GM18511 (cell line): ENCODE data around the gene IQSEC3.

Experiments used
- ATAC-seq: cut with Tn5 transposase; IDR thresholded peaks from one replicate; pipeline ENCODE4 v1.9.1; 2021; ENCODE audit warnings: mild to moderate bottlenecking, moderate library complexity; ENCODE audit not compliant: unreplicated experiment

Gene IQSEC3

GRCh38 chr12:162467-163307 lies 96.1 kb downstream of the IQSEC3 start:
- no peak for ATAC-seq

- ATAC-seq = no peak
Measured at GRCh38 chr12:163406-163986, 96.9 kb downstream of the IQSEC3 start.

- no peak for ATAC-seq
Measured at GRCh38 chr12:164207-164606, 97.6 kb downstream of the IQSEC3 start.

GRCh38 chr12:165862-166368 lies 99.3 kb downstream of the IQSEC3 start:
- ATAC-seq = no peak

- no peak for ATAC-seq
Measured at GRCh38 chr12:166425-167075, 100.0 kb downstream of the IQSEC3 start.

- ATAC-seq = no peak
Measured at GRCh38 chr12:167959-168600, 101.5 kb downstream of the IQSEC3 start.

GRCh38 chr12:168763-169525 lies 102.4 kb downstream of the IQSEC3 start:
- no peak for ATAC-seq

- no peak for ATAC-seq
Measured at GRCh38 chr12:169528-170370, 103.2 kb downstream of the IQSEC3 start.

GRCh38 chr12:170371-171225 lies 104.0 kb downstream of the IQSEC3 start:
- no peak for ATAC-seq

- no peak for ATAC-seq
Measured at GRCh38 chr12:171276-171675, 104.7 kb downstream of the IQSEC3 start.

GRCh38 chr12:171743-172676 lies 105.4 kb downstream of the IQSEC3 start:
- no peak for ATAC-seq

GRCh38 chr12:172732-173161 lies 106.2 kb downstream of the IQSEC3 start:
- ATAC-seq = no peak

- ATAC-seq = no peak
Measured at GRCh38 chr12:174124-174523, 107.6 kb downstream of the IQSEC3 start.

- ATAC-seq = no peak
Measured at GRCh38 chr12:174596-174995, 108.0 kb downstream of the IQSEC3 start.

- no peak for ATAC-seq
Measured at GRCh38 chr12:175250-175649, 108.7 kb downstream of the IQSEC3 start.

- ATAC-seq = no peak
Measured at GRCh38 chr12:175759-176158, 109.2 kb downstream of the IQSEC3 start.

GRCh38 chr12:176321-177181 lies 110.0 kb downstream of the IQSEC3 start:
- no peak for ATAC-seq
